HG03575 (cell line): ENCODE measurements around the gene LPP.
"Not testable (repeated sequence)": the region's sequence is repeated elsewhere in the genome, so short reads cannot be mapped to it uniquely, and the experiment has no call there.

Experiments
- ATAC-seq: cut with Tn5 transposase; IDR thresholded peaks from one replicate; pipeline ENCODE4 v1.9.1; 2021; ENCODE audit not compliant: unreplicated experiment, insufficient number of reproducible peaks, low FRiP score; ENCODE audit errors: extremely low read depth

The LPP gene

DNA sequence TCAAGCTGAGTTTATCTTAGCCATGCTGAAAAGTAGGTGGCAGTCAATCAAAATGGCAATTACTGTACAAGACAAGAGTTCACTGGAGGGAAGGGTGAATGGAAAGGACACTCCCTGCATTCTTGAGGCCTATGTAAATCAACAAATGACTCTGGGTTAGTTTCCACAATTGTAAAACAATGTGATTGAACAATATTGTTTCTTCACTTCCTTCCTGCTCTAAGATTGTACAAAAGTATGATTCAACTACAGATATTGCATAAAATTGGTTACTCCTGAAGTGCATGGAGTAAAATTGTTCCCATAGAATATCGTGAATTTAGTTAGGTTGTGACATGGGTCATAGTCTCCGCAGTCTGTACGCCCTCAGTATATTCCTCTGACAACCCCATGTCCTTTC lies 277.6 kb downstream of the LPP start:
- ATAC-seq, result no peak

DNA sequence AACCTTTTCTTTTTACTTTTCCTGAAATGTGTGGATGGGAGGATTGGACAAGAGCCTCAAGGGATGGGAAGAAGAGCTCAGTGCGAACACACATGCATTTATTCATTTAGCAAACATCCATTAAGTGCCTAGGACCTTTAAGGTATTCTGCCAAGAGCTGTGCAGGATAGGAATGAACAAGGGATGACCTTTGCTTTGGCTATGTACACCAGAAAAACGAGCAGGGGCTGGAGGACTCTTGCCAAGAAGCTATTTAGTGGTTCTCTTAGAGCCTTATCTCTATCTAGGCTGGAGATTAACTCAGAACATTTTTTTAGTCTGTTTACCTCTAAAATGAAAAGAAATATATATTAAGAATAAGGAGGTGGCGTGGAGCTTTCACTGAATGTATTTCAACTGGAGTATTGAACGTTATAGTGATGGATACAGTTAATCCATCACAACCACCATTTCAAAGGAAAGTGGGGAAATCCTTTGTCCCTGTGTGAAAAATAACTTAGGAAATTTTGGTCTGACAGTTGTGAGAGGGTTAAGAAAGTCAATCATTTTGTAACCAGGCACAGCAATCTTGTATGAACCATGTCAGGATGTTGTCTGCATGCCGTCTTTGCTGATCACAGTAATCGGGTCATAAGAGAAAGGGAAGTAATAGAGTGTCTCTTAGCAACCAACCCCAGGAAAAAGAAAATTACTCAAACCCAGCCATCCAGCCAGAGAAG lies 279.0 kb downstream of the LPP start:
- ATAC-seq, result no peak

DNA sequence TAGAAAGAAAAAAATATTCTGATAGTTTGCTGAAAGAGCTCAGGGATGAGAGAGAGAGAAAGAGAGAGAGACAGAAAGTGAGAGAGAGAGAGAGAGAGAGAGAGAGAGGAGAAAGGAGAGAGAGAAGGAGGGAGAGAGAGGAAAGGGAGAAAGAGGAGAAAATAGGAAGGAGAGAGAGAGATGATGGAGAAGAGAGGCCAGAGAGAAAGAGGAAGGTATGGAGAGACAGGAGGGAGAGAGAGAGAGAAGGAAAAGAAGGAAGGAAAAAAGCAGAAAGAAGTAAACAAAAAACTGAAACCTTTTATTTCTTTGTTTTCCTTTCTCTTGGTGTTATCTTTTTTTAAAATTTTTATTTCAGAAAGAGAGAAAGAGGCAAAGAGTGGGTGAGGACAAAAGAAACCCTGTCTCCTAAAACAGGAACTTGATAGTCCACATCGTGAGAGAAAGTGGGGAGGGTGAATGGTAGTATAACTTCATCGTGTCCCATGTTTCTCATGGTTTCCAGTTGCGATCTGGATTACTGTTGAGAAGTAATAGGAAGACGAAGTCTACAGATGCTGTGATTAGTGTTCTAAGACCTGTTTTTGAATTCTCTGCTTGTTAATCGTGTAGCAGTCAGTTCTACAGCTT lies 279.7 kb downstream of the LPP start:
- no peak for ATAC-seq

DNA sequence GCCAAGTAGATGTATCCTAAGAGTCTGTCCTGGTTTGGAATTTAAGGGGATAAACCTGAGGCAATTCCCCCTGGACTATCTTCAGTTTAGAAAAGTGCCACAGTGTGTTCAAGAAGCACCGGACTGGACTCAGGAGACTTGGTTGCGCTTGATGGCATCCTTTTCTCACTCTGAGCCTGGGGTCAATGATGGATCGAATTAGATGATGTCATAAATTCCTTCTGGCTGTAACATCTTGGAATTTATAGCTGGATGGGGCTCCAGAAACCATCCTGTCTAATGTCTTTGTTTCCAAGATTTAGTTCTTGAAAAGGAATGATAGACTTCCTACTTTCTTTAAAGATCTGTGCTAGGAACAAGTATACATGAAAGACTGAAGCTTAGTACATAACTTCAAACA lies 280.6 kb downstream of the LPP start:
- no peak for ATAC-seq

DNA sequence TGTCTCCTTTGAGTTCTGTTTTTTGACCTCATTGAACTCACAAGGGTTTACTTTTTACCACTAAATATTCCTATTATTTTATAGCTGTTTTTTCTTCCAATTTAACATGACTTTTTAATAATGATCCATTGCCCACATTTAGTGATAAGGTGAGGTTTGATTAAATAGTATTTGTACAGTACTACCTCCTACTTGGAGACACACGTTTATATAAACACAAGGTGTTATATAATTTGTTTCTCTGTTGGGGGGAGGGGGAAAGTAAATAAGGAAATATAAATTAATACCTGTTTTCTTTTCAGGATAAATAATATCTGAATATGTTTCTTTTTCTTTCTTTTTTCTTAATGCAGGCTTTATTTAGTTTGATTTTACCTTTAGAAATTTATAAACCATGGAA lies 281.3 kb downstream of the LPP start:
- no peak for ATAC-seq

DNA sequence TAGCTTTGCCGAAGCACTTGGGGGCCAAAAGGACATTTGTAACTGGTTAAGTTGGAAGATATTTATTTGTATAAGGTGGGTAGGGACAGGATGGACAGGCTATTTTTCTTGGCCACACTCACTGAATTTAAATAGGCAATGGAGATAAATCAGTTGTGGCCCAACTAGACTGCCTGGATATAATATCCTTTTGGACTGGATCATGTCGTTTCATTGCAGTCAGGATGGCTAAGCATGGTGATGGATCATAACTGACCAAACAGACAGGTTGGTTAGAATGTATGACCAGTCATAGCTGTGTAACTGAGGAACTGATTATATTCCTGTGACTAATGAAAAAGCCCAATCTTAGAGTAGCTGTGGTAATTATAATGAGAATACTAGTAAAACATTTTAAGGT lies 284.0 kb downstream of the LPP start:
- no peak for ATAC-seq

DNA sequence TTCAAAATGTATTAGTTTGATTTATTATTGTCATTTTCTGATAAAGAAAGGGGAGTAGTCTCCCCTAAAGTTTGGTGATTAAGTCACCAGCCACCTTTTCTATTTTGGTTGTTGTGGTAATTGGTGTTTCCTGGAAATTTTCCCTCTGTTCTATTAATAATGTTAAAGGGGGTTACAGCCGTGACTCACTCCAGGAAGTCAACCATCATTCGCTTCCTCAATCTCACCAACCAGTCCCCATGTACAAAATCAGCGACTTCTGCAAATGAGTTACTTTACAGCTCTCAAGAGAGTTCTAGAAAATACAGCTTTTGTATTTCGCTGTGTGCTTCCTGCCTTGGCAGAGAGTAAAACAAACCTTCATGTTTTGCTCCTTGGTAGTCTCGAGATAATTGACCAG lies 285.1 kb downstream of the LPP start:
- peak; percentile 73 for ATAC-seq

DNA sequence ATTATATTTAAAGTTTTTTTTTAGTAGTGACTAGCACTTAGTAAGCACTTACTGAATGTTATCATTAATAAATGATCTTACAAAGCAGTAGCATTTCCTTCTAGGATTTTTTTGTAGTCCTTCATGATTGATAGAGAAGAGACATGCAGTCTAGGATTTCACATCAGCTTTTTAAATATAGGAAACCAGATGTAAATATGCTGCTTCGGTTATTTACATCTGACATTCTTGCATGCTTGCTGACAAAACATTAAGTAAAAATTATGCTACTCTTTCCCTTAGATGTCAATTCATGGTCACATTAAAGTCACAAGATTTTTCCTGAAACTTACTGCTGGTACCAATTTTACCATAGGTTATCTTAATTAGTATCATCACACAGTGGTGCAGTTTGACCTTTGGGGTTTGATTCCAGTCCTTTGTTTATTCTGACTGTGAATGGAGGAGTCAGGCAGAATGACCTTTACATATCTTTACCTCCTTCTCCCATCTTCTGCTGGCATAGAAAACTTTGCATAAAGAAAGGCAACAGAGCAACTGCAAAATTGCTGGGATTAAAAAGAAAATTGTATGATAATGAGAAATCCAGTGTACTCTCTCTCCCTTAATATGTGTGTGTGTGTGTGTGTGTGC lies 286.5 kb downstream of the LPP start:
- ATAC-seq, result no peak

DNA sequence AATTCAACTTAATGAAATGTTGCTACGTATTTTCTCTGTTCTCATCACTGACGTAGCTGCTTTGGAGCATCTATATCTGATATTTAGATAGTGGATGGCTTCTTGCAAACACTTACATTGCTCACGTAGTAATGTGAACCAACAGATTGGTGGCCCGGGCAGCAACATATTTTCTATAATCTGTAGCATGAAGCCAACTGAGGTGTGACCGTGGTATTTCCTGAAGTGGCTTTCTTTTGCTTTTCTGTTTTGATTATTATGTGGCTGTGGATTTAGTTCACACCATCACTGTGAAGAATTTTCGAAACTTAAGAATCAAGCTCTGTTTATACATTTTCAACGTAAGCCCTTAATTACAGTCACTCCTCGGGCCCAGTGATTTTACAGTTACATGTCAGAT lies 288.5 kb downstream of the LPP start:
- no peak for ATAC-seq

DNA sequence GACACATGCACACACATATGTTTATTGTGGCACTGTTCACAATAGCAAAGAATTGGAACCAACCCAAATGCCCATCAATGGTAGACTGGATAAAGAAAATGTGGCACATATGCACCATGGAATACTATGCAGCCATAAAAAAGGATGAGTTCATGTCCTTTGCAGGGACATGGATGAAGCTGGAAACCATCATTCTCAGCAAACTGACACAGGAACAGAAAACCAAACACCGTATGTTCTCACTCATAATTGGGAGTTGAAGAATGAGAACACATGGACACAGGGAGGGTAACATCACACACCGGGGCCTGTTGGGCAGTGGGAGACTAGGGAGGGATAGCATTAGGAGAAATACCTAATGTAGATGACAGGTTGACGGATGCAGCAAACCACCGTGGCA lies 291.2 kb downstream of the LPP start:
- ATAC-seq, result not testable (repeated sequence)

DNA sequence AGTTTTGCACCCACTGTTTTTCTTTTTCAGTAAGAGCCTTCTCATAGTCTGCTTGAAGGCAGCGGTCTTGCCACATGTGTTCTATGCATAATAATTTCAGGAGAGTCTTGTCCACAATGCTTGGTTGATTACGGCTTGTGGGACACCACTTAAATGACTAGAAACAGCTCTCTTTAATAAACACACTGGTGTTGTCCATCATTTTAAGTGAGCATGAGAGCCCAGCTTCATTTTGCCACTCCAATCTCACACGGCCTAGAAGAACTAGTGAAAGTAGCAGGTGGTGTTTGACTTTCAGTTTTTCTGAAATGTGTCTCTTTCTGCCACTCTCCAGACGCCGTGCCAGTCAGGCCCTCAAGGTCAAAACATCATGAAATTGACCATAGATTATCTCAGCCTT lies 292.1 kb downstream of the LPP start:
- ATAC-seq, result peak; percentile 49

DNA sequence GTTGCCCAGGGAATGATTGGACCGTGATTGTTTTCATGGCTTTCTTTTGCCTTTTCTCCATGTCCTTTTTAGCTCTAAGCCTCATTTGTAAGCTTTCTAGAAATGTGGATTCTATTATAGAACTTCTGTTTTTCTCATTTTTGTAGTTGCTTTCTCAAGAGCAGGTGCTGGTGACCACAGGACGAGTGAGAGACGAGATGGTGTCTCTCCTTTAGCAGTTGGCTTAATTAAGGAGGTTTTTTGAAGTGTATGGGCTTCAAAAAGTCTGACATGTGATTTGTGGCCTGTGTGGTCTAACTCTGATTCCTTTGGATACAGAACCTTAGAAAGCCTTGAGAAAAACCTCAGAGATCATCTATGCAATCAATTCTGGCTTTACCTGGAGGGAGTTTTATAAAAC lies 292.8 kb downstream of the LPP start:
- no peak for ATAC-seq

DNA sequence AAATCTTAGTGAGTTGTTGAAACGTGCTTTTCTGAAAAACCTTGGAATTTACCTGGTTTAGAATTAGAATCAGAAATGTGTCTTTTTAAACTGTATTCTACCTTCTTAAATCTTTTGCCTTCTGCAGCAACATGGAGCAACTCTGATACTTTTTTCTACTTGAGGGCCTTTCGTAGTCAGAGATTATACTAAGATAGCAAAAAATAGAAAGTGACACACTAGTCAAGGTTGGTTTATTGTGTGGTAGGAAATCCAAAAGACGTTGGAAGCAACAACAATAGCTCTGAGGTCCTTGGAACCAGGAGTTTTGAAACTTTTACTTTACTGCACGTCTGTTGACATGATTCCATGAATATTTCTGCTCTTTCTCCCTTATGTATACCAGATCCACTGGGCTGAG lies 294.9 kb downstream of the LPP start:
- no peak for ATAC-seq

DNA sequence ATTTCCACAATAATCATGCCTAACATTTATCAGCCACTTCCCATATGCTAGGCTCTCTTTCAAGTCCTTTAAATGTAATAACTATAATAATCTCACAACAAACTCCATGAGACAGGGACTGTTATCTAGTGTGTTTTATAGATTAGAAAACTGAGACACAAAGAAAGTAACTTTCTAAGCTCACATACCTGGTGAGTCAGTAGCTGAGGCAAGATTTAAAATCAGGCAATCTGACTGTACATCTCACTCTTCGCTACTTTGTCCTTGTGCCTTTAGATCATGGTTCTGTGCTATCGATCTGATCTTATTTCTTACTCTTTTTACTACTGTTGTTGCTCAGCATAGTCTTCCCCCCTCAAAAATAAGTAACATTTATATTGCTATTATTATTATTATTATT lies 295.5 kb downstream of the LPP start:
- ATAC-seq, result no peak

DNA sequence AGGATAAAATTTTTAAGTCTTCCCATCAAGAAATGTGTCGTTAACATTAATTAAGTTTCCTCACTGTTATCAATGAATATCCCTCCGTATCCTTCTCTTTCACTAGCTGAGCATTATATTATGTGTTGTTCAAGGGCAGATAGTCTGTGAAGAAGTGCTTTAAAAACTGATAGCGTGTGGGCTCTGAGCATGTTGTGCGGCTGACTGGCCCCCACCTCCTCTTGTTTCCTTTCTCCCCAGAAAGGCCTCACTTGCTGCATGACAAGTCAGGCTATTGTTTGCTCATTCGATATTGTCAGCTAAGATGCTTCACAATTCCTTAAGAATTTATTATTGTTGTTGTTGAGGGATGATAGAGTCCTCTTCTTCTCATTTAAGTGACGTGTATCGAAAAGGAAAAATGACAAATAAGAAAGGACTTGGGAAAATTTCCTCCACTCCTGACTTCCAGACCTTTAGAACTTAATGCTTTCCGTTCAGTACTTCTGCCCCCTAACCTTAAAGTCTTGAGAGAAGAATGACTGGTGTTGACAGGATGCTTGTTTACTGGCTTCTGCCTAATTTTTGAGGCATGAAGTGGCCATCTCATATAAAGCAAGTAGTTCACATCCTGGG lies 298.3 kb downstream of the LPP start:
- no peak for ATAC-seq

DNA sequence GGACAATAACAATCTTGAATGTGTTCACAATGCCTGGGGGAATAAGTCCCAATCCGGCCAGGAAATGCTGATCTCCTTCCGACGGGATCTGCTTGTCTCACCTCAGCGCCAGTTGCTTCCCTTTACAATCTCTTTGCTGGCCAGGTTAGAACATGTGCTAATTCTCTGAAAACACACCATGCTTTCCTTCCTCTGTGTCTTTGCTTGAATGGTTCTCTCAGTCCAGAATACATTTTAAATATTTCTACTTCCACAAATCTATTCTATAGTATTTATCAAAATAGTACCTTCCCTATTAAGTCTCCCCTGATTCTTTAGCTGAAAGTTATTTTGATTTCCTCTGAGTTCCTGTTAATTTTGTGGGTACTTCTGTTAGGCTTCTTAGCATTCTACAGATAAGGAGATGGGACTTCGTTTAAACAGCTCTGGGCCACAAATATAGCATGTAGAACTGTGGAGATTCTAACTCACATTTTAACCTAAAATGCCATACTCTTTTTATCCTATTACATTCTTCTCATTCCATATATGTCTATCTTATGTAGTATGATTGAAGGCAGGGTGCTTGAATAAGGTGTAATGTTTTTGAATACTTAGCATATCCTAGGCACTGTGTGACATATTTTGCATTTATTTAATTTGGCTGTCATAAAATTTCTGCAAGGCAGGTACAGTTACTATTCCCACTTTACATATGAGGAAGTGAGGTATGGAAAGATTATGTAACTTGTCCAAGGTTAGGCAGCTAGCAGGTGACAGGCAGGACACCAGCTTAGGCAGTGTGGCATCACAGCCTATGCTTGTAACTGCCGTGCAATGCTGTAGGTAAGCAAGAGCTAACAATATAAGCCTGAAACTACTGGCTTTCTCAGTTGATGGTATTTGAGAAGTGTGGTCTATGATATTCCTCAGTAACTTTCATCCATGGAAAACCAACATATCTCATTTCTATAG lies 299.8 kb downstream of the LPP start:
- no peak for ATAC-seq

DNA sequence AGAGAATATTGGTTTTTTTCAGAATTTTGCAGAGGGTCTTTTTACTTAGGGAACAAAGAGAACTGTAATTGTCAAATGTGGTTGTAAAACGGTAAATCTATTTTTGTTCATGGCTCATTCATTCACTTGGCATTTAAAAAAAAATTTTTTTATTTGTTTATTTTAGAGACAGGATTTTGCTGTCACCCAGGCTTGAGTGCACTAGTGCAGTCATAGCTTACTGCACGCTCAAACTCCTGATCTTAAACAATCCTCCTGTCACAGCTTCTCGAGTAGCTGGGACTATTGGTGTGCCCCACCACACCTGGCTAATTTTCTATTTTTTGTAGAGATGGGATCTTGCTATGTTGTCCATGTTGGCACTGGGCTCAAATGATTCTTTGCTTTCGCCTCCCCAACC lies 301.8 kb downstream of the LPP start:
- ATAC-seq, result no peak

DNA sequence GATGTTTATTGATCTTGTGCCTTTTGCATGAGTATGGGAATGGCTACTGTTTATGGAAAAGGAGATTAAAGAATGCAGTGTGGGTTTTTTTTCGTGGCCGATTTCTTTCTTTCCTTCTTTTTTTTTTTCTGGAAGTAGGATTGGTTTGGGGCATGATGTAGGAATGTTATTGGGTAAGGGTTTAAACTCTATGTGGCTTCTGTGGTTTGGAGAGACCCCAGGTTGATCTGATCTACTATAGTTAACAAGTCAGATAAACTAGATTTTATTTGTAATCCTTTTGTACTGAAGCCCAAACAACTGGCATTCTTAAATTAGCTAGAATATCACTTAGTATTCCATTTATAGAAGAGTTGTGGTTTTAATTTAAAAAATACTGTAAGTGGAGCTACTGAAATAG lies 304.8 kb downstream of the LPP start:
- ATAC-seq, result no peak

DNA sequence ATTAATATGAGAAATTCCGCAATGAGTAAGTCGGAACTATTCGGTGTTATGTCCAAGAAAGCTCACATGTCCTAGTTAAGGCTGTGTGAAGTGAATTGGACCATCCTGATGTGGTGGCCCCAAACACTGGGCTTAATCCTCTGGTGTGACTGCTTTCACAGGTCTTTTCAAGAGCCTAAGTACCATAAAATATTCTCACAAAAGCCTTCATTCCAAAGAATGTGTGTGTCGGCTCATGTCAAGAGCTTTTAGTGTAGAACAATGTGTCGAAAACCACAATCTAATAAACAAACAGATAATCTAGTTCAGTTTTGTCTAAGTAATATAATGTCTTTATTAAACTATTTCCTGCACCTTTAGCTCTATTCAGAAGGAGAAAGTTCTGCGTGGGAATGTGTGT lies 311.4 kb downstream of the LPP start:
- ATAC-seq, result no peak
